Stimulated activated naive CD8-positive, alpha-beta T cell treated with anti-CD3 and anti-CD28 coated beads, Interleukin-15, Interleukin-2, amounts not matched to agents 100 U/mL and 50 U/mL, for 24 hours (primary cell): Measurements from ENCODE around the gene SRCIN1.

ENCODE experiments used
- ATAC-seq: fragments of 150-1000 bp; cut with Tn5 transposase; one replicate; pipeline ENCODE4 v1.10.0; 2021
- DNase-seq: peaks from one replicate; pipeline ENCODE4 v3.0.0; 2021

The SRCIN1 gene

DNA sequence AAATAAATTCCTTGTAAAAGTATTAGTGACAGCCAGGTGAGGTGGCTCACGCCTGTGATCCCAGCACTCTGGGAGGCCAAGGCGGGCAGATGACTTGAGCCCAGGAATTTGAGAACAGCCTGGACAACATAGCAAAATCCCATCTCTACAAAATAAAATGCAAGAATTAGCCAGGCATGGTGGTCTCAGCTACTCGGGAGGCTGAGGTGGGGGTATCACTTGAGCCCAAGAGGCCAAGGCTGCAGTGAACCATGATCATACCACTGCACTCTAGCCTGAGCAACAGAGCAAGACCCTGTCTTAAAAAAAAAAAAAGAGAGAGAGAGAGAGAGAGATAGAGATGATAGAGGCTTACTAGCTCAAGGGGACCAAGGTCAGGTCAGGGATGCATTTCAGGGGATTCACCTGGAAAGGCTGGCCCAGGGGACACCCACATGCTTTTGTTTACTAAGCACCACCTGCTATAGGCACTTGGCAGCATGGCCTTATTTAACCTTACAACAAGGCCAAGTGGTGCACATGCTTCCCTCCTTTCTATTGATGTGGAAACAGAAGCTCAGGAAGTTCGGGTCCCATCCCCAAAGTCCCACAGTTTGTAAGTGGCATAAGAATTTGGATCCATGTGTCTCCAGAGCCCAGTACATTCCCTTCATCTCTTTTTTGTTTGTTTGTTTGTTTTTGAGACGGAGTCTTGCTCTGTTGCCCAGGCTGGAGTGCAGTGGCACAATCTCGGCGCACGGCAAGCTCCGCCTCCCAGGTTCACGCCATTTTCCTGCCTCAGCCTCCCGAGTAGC, 12.4 kb upstream of the SRCIN1 start:
- ATAC-seq: no peak
- DNase-seq: no peak

GRCh38 chr17:38617074-38617860, 11.5 kb upstream of the SRCIN1 start:
- no peak for ATAC-seq
- DNase-seq: no peak

GRCh38 chr17:38616361-38616760, 10.6 kb upstream of the SRCIN1 start:
- DNase-seq (no peak), ATAC-seq (no peak)

DNA sequence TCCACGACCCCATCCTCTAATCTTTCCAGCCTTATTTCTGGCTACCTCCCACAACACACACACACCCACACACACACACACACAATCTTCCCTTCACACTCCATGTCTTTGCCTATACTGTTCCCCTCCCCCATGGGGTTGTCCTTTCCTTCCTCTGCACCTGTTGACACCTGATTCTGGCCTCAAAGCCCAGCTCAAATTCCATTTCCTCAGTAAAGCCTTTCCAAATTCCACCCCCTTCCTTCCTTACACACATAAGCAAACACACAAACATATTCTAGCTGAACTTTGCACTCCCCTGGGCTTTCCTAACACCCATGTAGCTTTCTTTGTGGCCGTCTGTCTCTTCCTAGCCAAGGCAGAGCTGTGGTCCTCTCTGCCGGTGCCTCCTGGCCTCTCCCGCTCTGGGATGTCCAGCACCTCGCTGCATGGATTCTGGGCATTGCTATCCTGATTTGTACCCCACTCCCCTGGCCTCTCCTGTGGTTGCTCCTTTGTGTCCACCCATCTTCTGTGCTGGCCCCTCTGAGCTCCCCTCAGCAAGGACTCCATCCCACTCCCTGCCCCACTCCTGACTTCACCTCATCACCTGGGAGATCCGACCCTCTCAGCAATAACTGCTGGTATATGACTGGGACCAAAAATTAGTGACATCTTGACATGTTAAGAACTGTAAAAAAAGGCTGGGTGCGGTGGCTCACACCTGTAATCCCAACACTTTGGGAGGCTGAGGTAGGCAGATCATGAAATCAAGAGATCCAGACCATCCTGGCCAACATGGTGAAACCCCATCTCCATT, 8.4 kb upstream of the SRCIN1 start:
- DNase-seq (no peak), ATAC-seq (no peak)

GRCh38 chr17:38613525-38613980, 7.8 kb upstream of the SRCIN1 start:
- DNase-seq (no peak), ATAC-seq (no peak)

- DNase-seq: no peak
- ATAC-seq: no peak
Observed at GRCh38 chr17:38611872-38612376, 6.2 kb upstream of the SRCIN1 start.

DNA sequence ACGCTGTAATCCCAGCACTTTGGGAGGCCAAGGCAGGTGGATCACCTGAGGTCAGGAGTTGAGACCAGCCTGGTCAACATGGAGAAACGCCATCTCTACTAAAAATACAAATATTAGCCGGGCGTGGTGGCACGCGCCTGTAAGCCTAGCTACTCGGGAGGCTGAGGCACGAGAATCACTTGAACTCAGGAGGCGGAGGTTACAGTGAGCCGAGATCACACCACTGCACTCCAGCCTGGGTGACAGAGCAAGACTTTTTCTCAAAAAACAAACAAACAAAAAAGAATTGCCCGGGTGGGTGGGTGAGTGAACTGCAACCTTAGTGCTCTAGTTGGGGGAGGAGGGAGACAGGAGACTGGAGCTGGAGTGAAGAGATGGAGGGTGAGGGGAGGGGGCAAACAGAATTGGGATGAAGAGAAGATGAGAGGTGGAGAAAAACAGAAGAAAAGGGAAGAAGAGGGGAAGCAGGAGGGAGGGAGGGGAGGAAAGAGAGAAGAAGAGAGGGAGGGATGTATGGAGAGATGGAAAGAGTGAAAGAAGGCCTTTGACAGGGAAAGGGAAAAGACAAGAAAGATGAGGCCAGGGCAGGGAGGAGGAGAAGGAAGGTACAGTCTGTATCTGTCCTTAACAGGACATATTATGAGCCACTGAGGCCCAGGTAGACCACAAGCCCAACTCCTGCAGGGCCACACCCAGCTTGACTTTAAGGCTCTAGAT, 5.5 kb upstream of the SRCIN1 start:
- DNase-seq (no peak), ATAC-seq (no peak)

GRCh38 chr17:38609280-38610031, 3.7 kb upstream of the SRCIN1 start:
- DNase-seq (no peak), ATAC-seq (no peak)

GRCh38 chr17:38608648-38609047, 2.9 kb upstream of the SRCIN1 start:
- DNase-seq: no peak

GRCh38 chr17:38606646-38607611, 1.2 kb upstream of the SRCIN1 start:
- no peak for ATAC-seq
- no peak for DNase-seq

More at GRCh38 chr17:38608648-38609047, 2.9 kb upstream of the SRCIN1 start:
- ATAC-seq: no peak

DNA sequence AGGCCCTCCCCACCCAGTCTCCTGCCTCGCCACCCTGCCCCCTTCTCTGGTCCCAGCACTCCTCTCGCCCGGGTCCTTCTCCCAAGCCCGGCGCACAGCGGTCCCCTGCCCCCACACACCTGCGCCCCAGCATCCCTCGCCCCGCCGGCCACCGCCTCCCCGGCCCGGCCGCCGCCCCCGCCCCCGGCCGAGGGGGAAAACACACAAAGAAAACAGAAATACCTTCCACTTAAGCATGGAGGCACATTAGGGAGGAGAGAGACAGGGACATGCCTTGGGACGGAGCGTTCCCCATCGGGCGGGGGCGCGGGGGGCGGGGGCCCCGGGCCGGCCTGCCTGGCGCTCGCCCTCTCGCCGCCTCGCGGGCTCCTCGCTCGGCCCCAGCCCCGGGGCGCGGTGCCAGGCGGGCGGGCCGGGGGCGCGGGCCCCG, 326 bp downstream of the SRCIN1 start:
- DNase-seq: no peak
- peak; percentile 16 for ATAC-seq

- ATAC-seq (no peak), DNase-seq (peak; percentile 40)
Observed at GRCh38 chr17:38604479-38605403, 1.0 kb downstream of the SRCIN1 start.

GRCh38 chr17:38603786-38604478, 1.8 kb downstream of the SRCIN1 start:
- ATAC-seq (no peak), DNase-seq (no peak)

DNA sequence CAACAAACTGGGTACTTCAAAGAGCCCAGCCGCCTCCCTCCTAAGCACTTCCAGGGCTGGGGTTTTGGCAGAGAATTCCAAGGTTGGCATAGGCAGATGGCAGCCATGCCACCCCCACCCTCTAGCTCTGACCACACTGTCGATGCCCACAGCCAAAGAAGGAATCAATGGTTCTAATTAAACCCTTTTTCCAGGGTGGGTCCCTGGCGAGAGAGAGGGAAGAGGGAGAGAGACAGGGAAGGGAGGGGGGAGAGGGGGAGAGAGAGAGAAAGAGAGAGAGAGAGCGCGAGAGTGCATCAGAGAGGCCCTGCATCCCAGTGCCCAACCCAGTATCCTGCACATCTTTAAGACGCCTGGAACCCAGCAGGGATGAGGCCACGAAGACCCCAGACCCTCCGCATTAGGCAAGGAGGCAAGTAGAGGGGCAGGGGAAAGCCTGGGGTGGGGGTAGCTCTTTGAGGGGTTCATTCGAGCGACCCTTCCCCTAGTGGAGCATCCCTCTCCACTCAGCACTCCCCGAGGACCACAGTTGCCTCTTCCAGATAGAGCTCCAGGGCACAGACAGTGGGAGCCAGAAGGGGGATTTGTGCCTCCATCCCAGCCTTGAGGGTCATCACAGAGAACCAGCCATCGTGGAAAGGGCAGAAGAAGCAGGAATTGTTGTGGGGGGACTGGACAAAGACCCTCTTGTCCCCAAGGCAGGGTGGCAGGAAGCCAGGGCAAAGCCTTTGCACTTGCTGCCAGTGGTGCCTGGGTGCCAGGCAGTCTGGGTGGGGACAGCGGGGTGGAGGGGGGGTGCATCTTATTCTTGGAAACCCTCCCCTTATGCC, 2.6 kb downstream of the SRCIN1 start:
- DNase-seq: no peak

GRCh38 chr17:38602453-38602852, 3.3 kb downstream of the SRCIN1 start:
- DNase-seq: no peak

More for the DNA sequence above, 2.6 kb downstream of the SRCIN1 start:
- no peak for ATAC-seq

GRCh38 chr17:38601539-38602351, 4.0 kb downstream of the SRCIN1 start:
- DNase-seq (no peak), ATAC-seq (no peak)

More at GRCh38 chr17:38602453-38602852, 3.3 kb downstream of the SRCIN1 start:
- no peak for ATAC-seq
